ENCODE data around the gene UVRAG. TPM values are rescaled to one million over a fixed set of nuclear protein-coding genes. Genes with fewer than 3 reads are reported as not detected.

UVRAG gene
- total and polyA plus RNA-seq, 2 of the 13 experiments (the other 11 are each of a cell fraction or from before 2014, with no cell fraction given) = 9.7 to 17.3 TPM

GRCh38 chr11:75782540-75783263 is 32.3 kb upstream of the UVRAG start (continued):
- no peak for TF ChIP-seq ZNF276 (CRISPR knock-in tag; IDR thresholded peaks at IDR 0.05; ENCODE audit: low read depth)
- no peak for TF ChIP-seq NFE2L2 (IDR thresholded peaks at IDR 0.05; ENCODE audit: low read length)
- no peak for TF ChIP-seq ZNF652 (CRISPR knock-in tag; IDR thresholded peaks at IDR 0.05; ENCODE audit: borderline replicate concordance, low read depth)
- TF ChIP-seq HINFP (CRISPR knock-in tag; IDR thresholded peaks at IDR 0.05; ENCODE audit: low read depth) = 0 out of 2 replicates have a peak, but pooled peaks have one; percentile 47
- no peak; the same call in 1 of the 2 replicates for TF ChIP-seq ZBTB34 (CRISPR knock-in tag; IDR thresholded peaks at IDR 0.05)
- 0 out of 2 replicates have a peak, but pooled peaks have one; percentile 18 for TF ChIP-seq BRF2 (CRISPR knock-in tag; IDR thresholded peaks at IDR 0.05)
- TF ChIP-seq RCOR2 (CRISPR knock-in tag; IDR thresholded peaks at IDR 0.05) = no peak
- no peak for TF ChIP-seq RARG (CRISPR knock-in tag; IDR thresholded peaks at IDR 0.05; ENCODE audit: low read depth)
- no peak for TF ChIP-seq ZNF660 (CRISPR knock-in tag; IDR thresholded peaks at IDR 0.05; ENCODE audit: borderline replicate concordance, low read depth)
- peak; percentile 40 to 62; a peak in 3 of 4 replicates for TF ChIP-seq POLR2A (IDR thresholded peaks at IDR 0.05; ENCODE audit: insufficient read depth in 1 of 2, low read depth in 2 of 2, low read length in 2 of 2)
- TF ChIP-seq ZSCAN29 (CRISPR knock-in tag; conservative IDR thresholded peaks at IDR 0.05) = no peak; the same call in 1 of the 2 replicates
- TF ChIP-seq PATZ1 (CRISPR knock-in tag; IDR thresholded peaks at IDR 0.05) = peak; percentile 56
- no peak for TF ChIP-seq PRPF4 (IDR thresholded peaks at IDR 0.05; ENCODE audit: low read depth, low read length, poor library complexity, severe bottlenecking)
- TF ChIP-seq NR3C1 (CRISPR knock-in tag; IDR thresholded peaks at IDR 0.05) = no peak
- no peak for TF ChIP-seq ZNF503 (CRISPR knock-in tag; IDR thresholded peaks at IDR 0.05)
- TF ChIP-seq ZNF337 (CRISPR knock-in tag; IDR thresholded peaks at IDR 0.05; ENCODE audit: borderline replicate concordance, low read depth) = no peak
- TF ChIP-seq HIVEP1 (CRISPR knock-in tag; IDR thresholded peaks at IDR 0.05) = no peak
- TF ChIP-seq ZNF441 (CRISPR knock-in tag; IDR thresholded peaks at IDR 0.05; ENCODE audit: borderline replicate concordance) = no peak
- peak; percentile 23; the same call in 1 of the 2 replicates for TF ChIP-seq CEBPG (CRISPR knock-in tag; IDR thresholded peaks at IDR 0.05)
- TF ChIP-seq ETV6 (CRISPR knock-in tag; conservative IDR thresholded peaks at IDR 0.05) = no peak

Data from HepG2 (cell line).